DMS53 treated with DMSO at 0.1 percent for 48 hours (cell line): Measurements from ENCODE around the gene RAPSN.

Source experiments
- DNase-seq: peaks from one replicate; lab custom pipeline; 2025; ENCODE audit not compliant: unreplicated experiment; lab: John Stamatoyannopoulos, UW

The RAPSN gene

GRCh38 chr11:47391077-47391583, 57.8 kb downstream of the RAPSN start:
- DNase-seq: no peak

GRCh38 chr11:47390422-47390760, 58.5 kb downstream of the RAPSN start:
- no peak for DNase-seq

GRCh38 chr11:47389577-47390421, 59.1 kb downstream of the RAPSN start:
- DNase-seq: no peak

GRCh38 chr11:47388697-47389576, 60.0 kb downstream of the RAPSN start:
- DNase-seq: no peak

- no peak for DNase-seq
These were observed 60.8 kb downstream of the RAPSN start for GRCh38 chr11:47387944-47388696.
